Gastroesophageal sphincter (tissue), 2 donors: ENCODE measurements around the gene ELOVL5.

Experiments used
- POLR2A ChIP-seq, 2 donors: fragments of 450-650 bp; IDR thresholded peaks; one replicate each; pipeline ENCODE4 v1.6.1; 2017; ENCODE audit warnings: antibody characterized with exemption in 2 of 2, mild to moderate bottlenecking in 2 of 2, moderate library complexity in 1 of 2
- POLR2AphosphoS5 ChIP-seq: sonication (generic); formaldehyde crosslinking; IDR thresholded peaks from one replicate; pipeline ENCODE4 v1.6.1; 2017; ENCODE audit warnings: antibody characterized with exemption

DNA sequence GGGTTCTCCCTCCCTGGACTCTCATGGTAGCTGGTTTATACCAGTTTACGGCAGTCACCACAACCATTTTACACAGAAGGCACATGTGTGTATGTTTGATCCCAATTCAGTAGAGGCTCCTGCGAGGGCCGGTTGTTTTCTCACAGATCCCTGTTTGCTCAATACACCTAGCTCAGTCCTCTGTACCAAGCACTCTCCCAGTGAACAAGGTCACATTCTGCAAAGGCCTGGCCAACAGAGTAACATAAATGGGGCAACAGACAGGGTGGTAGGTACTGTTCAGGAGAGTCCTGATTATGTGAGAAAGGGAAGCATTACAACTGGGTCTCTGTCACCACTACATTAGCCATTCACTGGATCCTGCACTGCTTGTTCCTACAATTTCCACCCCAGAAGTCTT, 84.4 kb downstream of the ELOVL5 start:
- no peak for TF ChIP-seq POLR2A (IDR thresholded peaks at IDR 0.05)
- TF ChIP-seq POLR2AphosphoS5: no peak
